Testis (tissue), 3 donors: Measurements from ENCODE around the gene OPRL1. TPM values are rescaled to one million over a fixed set of nuclear protein-coding genes. Genes with fewer than 3 reads are reported as not detected.

Experiments
- DNase-seq: peaks from one replicate; pipeline ENCODE4 v3.0.0-alpha.2; 2019
- H3K27ac ChIP-seq, 2 donors: fragments of 200-600 bp; sonication (generic); one replicate each; pipeline ENCODE4 v1.5.1; 2019
- H3K27me3 ChIP-seq: fragments of 200-600 bp; sonication (generic); one replicate; pipeline ENCODE4 v1.5.1; 2019
- H3K36me3 ChIP-seq: fragments of 200-600 bp; sonication (generic); one replicate; pipeline ENCODE4 v1.5.1; 2017; ENCODE audit warnings: low read depth; ENCODE audit errors: missing control alignments
- H3K4me1 ChIP-seq: fragments of 200-600 bp; sonication (generic); one replicate; pipeline ENCODE4 v1.5.1; 2019
- H3K4me3 ChIP-seq, 2 donors: fragments of 200-600 bp; sonication (generic); one replicate each; pipeline ENCODE4 v1.5.1; 2017 to 2019
- H3K9me3 ChIP-seq: fragments of 200-600 bp; sonication (generic); one replicate; pipeline ENCODE4 v1.5.1; 2017
- CTCF ChIP-seq, 3 experiments: fragments of 450-650 bp in 2 of 3; fragments of 200-600 bp in 1 of 3; sonication (generic) in 1 of 3; IDR thresholded peaks; one replicate each; pipeline ENCODE4 v1.5.1; 2016 to 2019; ENCODE audit warnings: antibody characterized with exemption in 3 of 3, mild to moderate bottlenecking in 2 of 3, moderate library complexity in 1 of 3
- POLR2A ChIP-seq: fragments of 450-650 bp; IDR thresholded peaks from one replicate; pipeline ENCODE4 v1.6.1; 2017; ENCODE audit warnings: antibody characterized with exemption, mild to moderate bottlenecking, moderate library complexity
- WGBS, 2 donors: methylation state at CpG; one replicate each; pipeline ENCODE4 v1.1.5; 2018; 5-methylcytosine and 5-hydroxymethylcytosine counted together
- intact Hi-C: fragments of 100-400 bp; cut with DNase I; formaldehyde crosslinking; loops from one replicate; pipeline ENCODE4 v1.15.1; 2023; ENCODE audit warnings: low total_unique reads
- polyA plus RNA-seq: library from polyadenylated mRNA; stranded (reverse); fragments of 350-450 nt; fragmentation: Illumina TruSeq; extraction: RNeasy Lipid Tissue Mini Kit (QIAGEN cat#74804); gene quantifications from one replicate; pipeline ENCODE4 v1.2.3, GENCODE V29; 2014; ENCODE audit warnings: low read depth, low replicate concordance; ENCODE audit not compliant: insufficient read depth
- total RNA-seq, 2 donors: library from RNA; depleted of rRNA; stranded (reverse); fragments of >200 nt; gene quantifications; one replicate each; pipeline ENCODE4 v1.2.3, GENCODE V29; 2016

OPRL1 gene
- total and polyA plus RNA-seq, 3 donors from 2014 or later, result 6.0 to 9.4 (median 7.7) TPM

- no peaks in the 10 kb centered on the region for H3K36me3 ChIP-seq
- DNase-seq, result no peak
- no peaks in the 10 kb centered on the region for H3K27me3 ChIP-seq
- H3K27ac ChIP-seq, result peak overlapping the region in 1 of 2 donors; percentile 15
- intact Hi-C loops, result no loop called here
- TF ChIP-seq CTCF (IDR thresholded peaks at IDR 0.05) (no peak), POLR2A (no peak)
- WGBS, 2 donors, result 7 to 8% methylated on average over 5 to 17 of the region's 17 CpGs
- H3K9me3 ChIP-seq, result no peaks in the 10 kb centered on the region
- H3K4me3 ChIP-seq, result peak overlapping the region; percentile 26 to 59
- peaks cover 19% of the 10 kb centered on the region for H3K4me1 ChIP-seq
Measured at GRCh38 chr20:64039293-64040160, 40.4 kb upstream of the OPRL1 start.

- Histone ChIP-seq H3K4me1 (peaks cover 19% of the 10 kb centered on the region), H3K4me3 (no peak overlapping the region), H3K36me3 (no peaks in the 10 kb centered on the region), H3K27me3 (no peaks in the 10 kb centered on the region), H3K9me3 (no peaks in the 10 kb centered on the region), H3K27ac (no peak overlapping the region)
- DNase-seq, result no peak
- 67 to 72% methylated on average over 11 to 12 of the region's 12 CpGs for WGBS, 2 donors
- intact Hi-C loops, result no loop called here
- TF ChIP-seq POLR2A (no peak), CTCF (IDR thresholded peaks at IDR 0.05) (no peak)
Measured at GRCh38 chr20:64040231-64041039, 39.4 kb upstream of the OPRL1 start.

GRCh38 chr20:64041040-64041780 lies 38.7 kb upstream of the OPRL1 start:
- Histone ChIP-seq H3K4me3 (no peak overlapping the region), H3K27me3 (no peaks in the 10 kb centered on the region)

GRCh38 chr20:64041781-64042053 lies 38.2 kb upstream of the OPRL1 start:
- no peak for TF ChIP-seq CTCF (IDR thresholded peaks at IDR 0.05)
- TF ChIP-seq POLR2A, result no peak
- Histone ChIP-seq H3K4me3 (peak overlapping the region in 1 of 2 donors; percentile 56), H3K27me3 (no peaks in the 10 kb centered on the region), H3K27ac (no peak overlapping the region), H3K9me3 (no peaks in the 10 kb centered on the region), H3K36me3 (no peaks in the 10 kb centered on the region), H3K4me1 (peaks cover 19% of the 10 kb centered on the region)
- no peak for DNase-seq
- intact Hi-C loops, result no loop called here
- WGBS, 2 donors, result 16 to 34% methylated on average over 5 to 11 of the region's 11 CpGs

More at GRCh38 chr20:64041040-64041780, 38.7 kb upstream of the OPRL1 start:
- Histone ChIP-seq H3K4me1 (peaks cover 19% of the 10 kb centered on the region), H3K36me3 (no peaks in the 10 kb centered on the region), H3K9me3 (no peaks in the 10 kb centered on the region), H3K27ac (no peak overlapping the region)
- WGBS, 2 donors, result 46 to 53% methylated on average over 11 to 15 of the region's 15 CpGs
- intact Hi-C loops, result no loop called here
- no peak for DNase-seq
- no peak for TF ChIP-seq POLR2A
- no peak for TF ChIP-seq CTCF (IDR thresholded peaks at IDR 0.05)
